HT1080 (cell line): Measurements from ENCODE around the gene POPDC3. TPM values are rescaled to one million over a fixed set of nuclear protein-coding genes. Genes with fewer than 3 reads are reported as not detected.

Source experiments
- DNase-seq: peaks from one replicate; pipeline ENCODE4 v3.0.0-alpha.2; 2015; ENCODE audit warnings: low read depth
- total RNA-seq: library from RNA; depleted of rRNA; stranded (reverse); fragments of >200 nt; shearing (Covaris generic); gene quantifications from 2 replicates; pipeline ENCODE4 v1.2.3, GENCODE V29; 2014

Gene POPDC3
- total RNA-seq, 1 experiment from 2014 or later = 70.5 TPM

- no peak for DNase-seq
Measured at GRCh38 chr6:105153676-105154075, 26.1 kb downstream of the POPDC3 start.

- DNase-seq = no peak
Measured at GRCh38 chr6:105152880-105153279, 26.9 kb downstream of the POPDC3 start.

- DNase-seq = no peak
Measured at GRCh38 chr6:105151644-105152043, 28.2 kb downstream of the POPDC3 start.

GRCh38 chr6:105138141-105138540, 41.7 kb downstream of the POPDC3 start:
- no peak for DNase-seq

- DNase-seq = no peak
Measured at GRCh38 chr6:105137388-105137787, 42.4 kb downstream of the POPDC3 start.

GRCh38 chr6:105136431-105137350, 43.1 kb downstream of the POPDC3 start:
- DNase-seq = peak; percentile 61

GRCh38 chr6:105135907-105136430, 43.8 kb downstream of the POPDC3 start:
- no peak for DNase-seq

- peak; percentile 36 for DNase-seq
Measured at GRCh38 chr6:105135056-105135455, 44.8 kb downstream of the POPDC3 start.

- no peak for DNase-seq
Measured at GRCh38 chr6:105122717-105123116, 57.1 kb downstream of the POPDC3 start.

GRCh38 chr6:105121981-105122380, 57.8 kb downstream of the POPDC3 start:
- no peak for DNase-seq

GRCh38 chr6:105120570-105120969, 59.2 kb downstream of the POPDC3 start:
- no peak for DNase-seq

GRCh38 chr6:105116150-105116549, 63.7 kb downstream of the POPDC3 start:
- no peak for DNase-seq

- DNase-seq = no peak
Measured at GRCh38 chr6:105113422-105113821, 66.4 kb downstream of the POPDC3 start.

GRCh38 chr6:105112577-105112976, 67.2 kb downstream of the POPDC3 start:
- DNase-seq = no peak

GRCh38 chr6:105111871-105112270, 67.9 kb downstream of the POPDC3 start:
- DNase-seq = no peak

- DNase-seq = no peak
Measured at GRCh38 chr6:105111105-105111504, 68.7 kb downstream of the POPDC3 start.

GRCh38 chr6:105109955-105110895, 69.6 kb downstream of the POPDC3 start:
- DNase-seq = no peak

GRCh38 chr6:105108631-105109262, 71.1 kb downstream of the POPDC3 start:
- DNase-seq = no peak
